ENCODE data around the gene R3HDM1.

DNA sequence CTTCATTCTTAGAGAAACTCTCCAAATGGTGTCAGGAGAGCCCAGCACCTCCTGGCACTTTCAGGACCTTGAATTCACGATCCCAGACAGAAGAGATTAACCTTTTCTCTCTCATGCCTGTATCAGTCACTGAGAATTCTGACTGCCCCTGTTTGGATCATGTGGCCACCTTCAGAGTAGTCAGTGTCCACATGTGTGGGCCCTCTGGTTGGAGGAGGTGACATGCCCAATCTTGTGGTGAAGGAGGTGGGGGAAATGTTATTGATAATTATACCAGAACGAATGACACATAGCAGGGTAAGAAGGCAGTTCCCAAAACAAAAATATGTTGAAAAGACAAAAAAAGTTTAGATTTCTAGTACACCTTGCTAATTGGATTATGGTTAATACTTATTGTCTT, 242.0 kb downstream of the R3HDM1 start:
- no peak for TF ChIP-seq EZH2phosphoT487 (IDR thresholded peaks at IDR 0.05; ENCODE audit: insufficient read depth, low read depth)
- no peak for TF ChIP-seq EZH2 (IDR thresholded peaks at IDR 0.05; ENCODE audit: insufficient read depth, poor library complexity, severe bottlenecking)

Data from GM23248 (cell line).